HEK293 (cell line): ENCODE measurements around the gene NFE2L2.
"Not testable (repeated sequence)": the region's sequence is repeated elsewhere in the genome, so short reads cannot be mapped to it uniquely, and the experiment has no call there.

Experiments used
- CTCF ChIA-PET: fragments of 350-600 bp; formaldehyde crosslinking; extraction: SDS; loops from one replicate; lab custom pipeline; 2021; ENCODE audit warnings: antibody characterized with exemption; lab: Yijun Ruan, JAX
- POLR2A ChIA-PET: fragments of 300-600 bp; formaldehyde crosslinking; extraction: SDS; loops from one replicate; lab custom pipeline; 2020; ENCODE audit warnings: antibody characterized with exemption, inconsistent platforms; lab: Yijun Ruan, JAX
- H3K27ac ChIP-seq: fragments of 200-500 bp; sonication (Bioruptor generic); 2 replicates; pipeline ENCODE4 v1.5.1; 2014; ENCODE audit warnings: low read depth, low read length, control low read depth, inconsistent platforms; ENCODE audit errors: extremely low read depth
- H3K36me3 ChIP-seq, 2 experiments: fragments of 200-500 bp in 1 of 2; sonication (Bioruptor generic) in 1 of 2; 1 replicate in 1 of 2; 2 replicates in 1 of 2; pipeline ENCODE4 v1.5.1; 2014 to 2017; ENCODE audit warnings: inconsistent platforms in 2 of 2, low read length in 2 of 2; ENCODE audit not compliant: control insufficient read depth in 2 of 2, insufficient read depth in 1 of 2
- H3K4me1 ChIP-seq: fragments of 200-500 bp; sonication (Bioruptor generic); 2 replicates; pipeline ENCODE4 v1.5.1; 2014; ENCODE audit warnings: mild to moderate bottlenecking, low read length, inconsistent platforms; ENCODE audit not compliant: control insufficient read depth, insufficient read depth
- H3K4me3 ChIP-seq: 2 replicates; pipeline ENCODE4 v1.5.1; 2011; ENCODE audit warnings: low read depth, mild to moderate bottlenecking, control low read depth, low read length, moderate library complexity
- H3K9me3 ChIP-seq: fragments of 200-500 bp; sonication (Bioruptor generic); 2 replicates; pipeline ENCODE4 v1.5.1; 2014; ENCODE audit warnings: low read depth, low read length, inconsistent platforms; ENCODE audit not compliant: control insufficient read depth, insufficient read depth
- MZF1 ChIP-seq: fragments of 450-650 bp; formaldehyde crosslinking; IDR thresholded peaks from 2 replicates; pipeline ENCODE4 v1.5.1; 2017; ENCODE audit warnings: missing biosample characterization, missing genetic modification characterization, borderline replicate concordance
- OSR2 ChIP-seq: fragments of 450-650 bp; formaldehyde crosslinking; IDR thresholded peaks from 2 replicates; pipeline ENCODE4 v1.5.1; 2016; ENCODE audit warnings: missing biosample characterization, missing genetic modification characterization
- SCRT1 ChIP-seq: fragments of 450-650 bp; formaldehyde crosslinking; IDR thresholded peaks from 2 replicates; pipeline ENCODE4 v1.5.1; 2016; ENCODE audit warnings: missing biosample characterization, missing genetic modification characterization, borderline replicate concordance
- SP7 ChIP-seq: fragments of 450-650 bp; formaldehyde crosslinking; IDR thresholded peaks from 2 replicates; pipeline ENCODE4 v1.5.1; 2016; ENCODE audit warnings: missing biosample characterization, missing genetic modification characterization
- WT1 ChIP-seq: fragments of 450-650 bp; formaldehyde crosslinking; IDR thresholded peaks from 2 replicates; pipeline ENCODE4 v1.5.1; 2016; ENCODE audit warnings: missing biosample characterization, missing genetic modification characterization
- ZNF121 ChIP-seq: fragments of 450-650 bp; formaldehyde crosslinking; IDR thresholded peaks from 2 replicates; pipeline ENCODE4 v1.5.1; 2016; ENCODE audit warnings: missing biosample characterization, missing genetic modification characterization
- ZNF24 ChIP-seq: fragments of 450-650 bp; formaldehyde crosslinking; IDR thresholded peaks from 2 replicates; pipeline ENCODE4 v1.5.1; 2016; ENCODE audit warnings: missing biosample characterization, missing genetic modification characterization
- ZNF416 ChIP-seq: fragments of 450-650 bp; formaldehyde crosslinking; IDR thresholded peaks from 2 replicates; pipeline ENCODE4 v1.5.1; 2016; ENCODE audit warnings: missing biosample characterization, missing genetic modification characterization
- ZNF426 ChIP-seq: fragments of 450-650 bp; formaldehyde crosslinking; IDR thresholded peaks from 2 replicates; pipeline ENCODE4 v1.5.1; 2017; ENCODE audit warnings: missing biosample characterization, missing genetic modification characterization, mild to moderate bottlenecking, inconsistent platforms, moderate library complexity
- ZNF560 ChIP-seq: fragments of 450-650 bp; formaldehyde crosslinking; IDR thresholded peaks from 2 replicates; pipeline ENCODE4 v1.5.1; 2017; ENCODE audit warnings: missing biosample characterization, missing genetic modification characterization, borderline replicate concordance
- ZNF561 ChIP-seq: fragments of 450-650 bp; IDR thresholded peaks from 2 replicates; pipeline ENCODE4 v1.5.1; 2018; ENCODE audit warnings: missing biosample characterization, missing genetic modification characterization, borderline replicate concordance
- TF ChIP-seq, protein P1 (sequence below): fragments of 450-650 bp; formaldehyde crosslinking; IDR thresholded peaks from 2 replicates; pipeline ENCODE4 v1.5.1; 2016; ENCODE audit warnings: missing biosample characterization, missing genetic modification characterization
- TF ChIP-seq, protein P2 (sequence below): fragments of 450-650 bp; IDR thresholded peaks from 2 replicates; pipeline ENCODE4 v1.5.1; 2018; ENCODE audit warnings: missing biosample characterization, mild to moderate bottlenecking, missing genetic modification characterization
- TF ChIP-seq, protein P3 (sequence below): fragments of 450-650 bp; formaldehyde crosslinking; IDR thresholded peaks from 2 replicates; pipeline ENCODE4 v1.5.1; 2016; ENCODE audit warnings: missing biosample characterization, missing genetic modification characterization, borderline replicate concordance
- TF ChIP-seq, protein P4 (sequence below): fragments of 450-650 bp; formaldehyde crosslinking; IDR thresholded peaks from 2 replicates; pipeline ENCODE4 v1.5.1; 2016; ENCODE audit warnings: missing biosample characterization, missing genetic modification characterization
- TF ChIP-seq, protein P5 (sequence below): fragments of 450-650 bp; formaldehyde crosslinking; IDR thresholded peaks from 2 replicates; pipeline ENCODE4 v1.5.1; 2016; ENCODE audit warnings: missing biosample characterization, missing genetic modification characterization

NFE2L2 gene

DNA sequence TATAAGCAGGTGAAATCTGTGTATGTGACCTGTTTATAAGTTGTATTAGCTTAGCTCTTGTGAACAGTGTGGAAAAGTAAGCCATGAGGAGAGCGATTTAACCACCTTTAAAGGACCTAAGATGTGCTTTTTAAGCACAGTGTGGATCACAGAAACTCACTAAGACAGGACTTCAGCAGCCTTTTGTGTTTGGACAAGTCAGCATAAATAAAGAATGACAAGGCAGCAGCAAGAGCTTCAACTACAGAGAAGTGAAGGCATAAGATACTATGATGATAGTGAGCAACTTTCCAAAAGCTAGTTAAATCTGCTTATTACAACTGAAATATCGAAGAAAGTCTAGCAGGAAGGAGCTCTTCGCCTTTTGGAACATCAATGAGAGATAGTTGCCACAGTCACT is 43.0 kb downstream of the NFE2L2 start:
- no peak overlapping the region for H3K4me3 ChIP-seq
- peaks cover 44 to 63% of the 10 kb centered on the region in 2 experiments for H3K36me3 ChIP-seq
- no peak for TF ChIP-seq ZNF560
- no peak for TF ChIP-seq ZNF24 (tag by site-specific recombination)
- no peak for TF ChIP-seq MZF1 (tag by site-specific recombination)
- no peak for TF ChIP-seq SCRT1
- TF ChIP-seq, protein P1, sequence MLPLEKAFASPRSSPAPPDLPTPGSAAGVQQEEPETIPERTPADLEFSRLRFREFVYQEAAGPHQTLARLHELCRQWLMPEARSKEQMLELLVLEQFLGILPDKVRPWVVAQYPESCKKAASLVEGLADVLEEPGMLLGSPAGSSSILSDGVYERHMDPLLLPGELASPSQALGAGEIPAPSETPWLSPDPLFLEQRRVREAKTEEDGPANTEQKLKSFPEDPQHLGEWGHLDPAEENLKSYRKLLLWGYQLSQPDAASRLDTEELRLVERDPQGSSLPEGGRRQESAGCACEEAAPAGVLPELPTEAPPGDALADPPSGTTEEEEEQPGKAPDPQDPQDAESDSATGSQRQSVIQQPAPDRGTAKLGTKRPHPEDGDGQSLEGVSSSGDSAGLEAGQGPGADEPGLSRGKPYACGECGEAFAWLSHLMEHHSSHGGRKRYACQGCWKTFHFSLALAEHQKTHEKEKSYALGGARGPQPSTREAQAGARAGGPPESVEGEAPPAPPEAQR (tag by site-specific recombination): no peak
- TF ChIP-seq, protein P2, sequence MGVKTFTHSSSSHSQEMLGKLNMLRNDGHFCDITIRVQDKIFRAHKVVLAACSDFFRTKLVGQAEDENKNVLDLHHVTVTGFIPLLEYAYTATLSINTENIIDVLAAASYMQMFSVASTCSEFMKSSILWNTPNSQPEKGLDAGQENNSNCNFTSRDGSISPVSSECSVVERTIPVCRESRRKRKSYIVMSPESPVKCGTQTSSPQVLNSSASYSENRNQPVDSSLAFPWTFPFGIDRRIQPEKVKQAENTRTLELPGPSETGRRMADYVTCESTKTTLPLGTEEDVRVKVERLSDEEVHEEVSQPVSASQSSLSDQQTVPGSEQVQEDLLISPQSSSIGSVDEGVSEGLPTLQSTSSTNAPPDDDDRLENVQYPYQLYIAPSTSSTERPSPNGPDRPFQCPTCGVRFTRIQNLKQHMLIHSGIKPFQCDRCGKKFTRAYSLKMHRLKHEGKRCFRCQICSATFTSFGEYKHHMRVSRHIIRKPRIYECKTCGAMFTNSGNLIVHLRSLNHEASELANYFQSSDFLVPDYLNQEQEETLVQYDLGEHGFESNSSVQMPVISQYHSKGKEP (tag by site-specific recombination): no peak
- no peak for TF ChIP-seq ZNF416
- no peak for TF ChIP-seq ZNF121 (tag by site-specific recombination)
- TF ChIP-seq ZNF561 (tag by site-specific recombination): no peak
- TF ChIP-seq, protein P3, sequence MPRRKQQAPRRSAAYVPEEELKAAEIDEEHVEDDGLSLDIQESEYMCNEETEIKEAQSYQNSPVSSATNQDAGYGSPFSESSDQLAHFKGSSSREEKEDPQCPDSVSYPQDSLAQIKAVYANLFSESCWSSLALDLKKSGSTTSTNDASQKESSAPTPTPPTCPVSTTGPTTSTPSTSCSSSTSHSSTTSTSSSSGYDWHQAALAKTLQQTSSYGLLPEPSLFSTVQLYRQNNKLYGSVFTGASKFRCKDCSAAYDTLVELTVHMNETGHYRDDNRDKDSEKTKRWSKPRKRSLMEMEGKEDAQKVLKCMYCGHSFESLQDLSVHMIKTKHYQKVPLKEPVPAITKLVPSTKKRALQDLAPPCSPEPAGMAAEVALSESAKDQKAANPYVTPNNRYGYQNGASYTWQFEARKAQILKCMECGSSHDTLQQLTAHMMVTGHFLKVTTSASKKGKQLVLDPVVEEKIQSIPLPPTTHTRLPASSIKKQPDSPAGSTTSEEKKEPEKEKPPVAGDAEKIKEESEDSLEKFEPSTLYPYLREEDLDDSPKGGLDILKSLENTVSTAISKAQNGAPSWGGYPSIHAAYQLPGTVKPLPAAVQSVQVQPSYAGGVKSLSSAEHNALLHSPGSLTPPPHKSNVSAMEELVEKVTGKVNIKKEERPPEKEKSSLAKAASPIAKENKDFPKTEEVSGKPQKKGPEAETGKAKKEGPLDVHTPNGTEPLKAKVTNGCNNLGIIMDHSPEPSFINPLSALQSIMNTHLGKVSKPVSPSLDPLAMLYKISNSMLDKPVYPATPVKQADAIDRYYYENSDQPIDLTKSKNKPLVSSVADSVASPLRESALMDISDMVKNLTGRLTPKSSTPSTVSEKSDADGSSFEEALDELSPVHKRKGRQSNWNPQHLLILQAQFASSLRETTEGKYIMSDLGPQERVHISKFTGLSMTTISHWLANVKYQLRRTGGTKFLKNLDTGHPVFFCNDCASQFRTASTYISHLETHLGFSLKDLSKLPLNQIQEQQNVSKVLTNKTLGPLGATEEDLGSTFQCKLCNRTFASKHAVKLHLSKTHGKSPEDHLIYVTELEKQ: no peak
- no peak for TF ChIP-seq WT1 (tag by site-specific recombination)
- TF ChIP-seq SP7 (tag by site-specific recombination): no peak
- TF ChIP-seq OSR2: no peak
- TF ChIP-seq, protein P4, sequence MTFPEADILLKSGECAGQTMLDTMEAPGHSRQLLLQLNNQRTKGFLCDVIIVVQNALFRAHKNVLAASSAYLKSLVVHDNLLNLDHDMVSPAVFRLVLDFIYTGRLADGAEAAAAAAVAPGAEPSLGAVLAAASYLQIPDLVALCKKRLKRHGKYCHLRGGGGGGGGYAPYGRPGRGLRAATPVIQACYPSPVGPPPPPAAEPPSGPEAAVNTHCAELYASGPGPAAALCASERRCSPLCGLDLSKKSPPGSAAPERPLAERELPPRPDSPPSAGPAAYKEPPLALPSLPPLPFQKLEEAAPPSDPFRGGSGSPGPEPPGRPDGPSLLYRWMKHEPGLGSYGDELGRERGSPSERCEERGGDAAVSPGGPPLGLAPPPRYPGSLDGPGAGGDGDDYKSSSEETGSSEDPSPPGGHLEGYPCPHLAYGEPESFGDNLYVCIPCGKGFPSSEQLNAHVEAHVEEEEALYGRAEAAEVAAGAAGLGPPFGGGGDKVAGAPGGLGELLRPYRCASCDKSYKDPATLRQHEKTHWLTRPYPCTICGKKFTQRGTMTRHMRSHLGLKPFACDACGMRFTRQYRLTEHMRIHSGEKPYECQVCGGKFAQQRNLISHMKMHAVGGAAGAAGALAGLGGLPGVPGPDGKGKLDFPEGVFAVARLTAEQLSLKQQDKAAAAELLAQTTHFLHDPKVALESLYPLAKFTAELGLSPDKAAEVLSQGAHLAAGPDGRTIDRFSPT (tag by site-specific recombination): no peak
- no peak for TF ChIP-seq ZNF426
- TF ChIP-seq, protein P5, sequence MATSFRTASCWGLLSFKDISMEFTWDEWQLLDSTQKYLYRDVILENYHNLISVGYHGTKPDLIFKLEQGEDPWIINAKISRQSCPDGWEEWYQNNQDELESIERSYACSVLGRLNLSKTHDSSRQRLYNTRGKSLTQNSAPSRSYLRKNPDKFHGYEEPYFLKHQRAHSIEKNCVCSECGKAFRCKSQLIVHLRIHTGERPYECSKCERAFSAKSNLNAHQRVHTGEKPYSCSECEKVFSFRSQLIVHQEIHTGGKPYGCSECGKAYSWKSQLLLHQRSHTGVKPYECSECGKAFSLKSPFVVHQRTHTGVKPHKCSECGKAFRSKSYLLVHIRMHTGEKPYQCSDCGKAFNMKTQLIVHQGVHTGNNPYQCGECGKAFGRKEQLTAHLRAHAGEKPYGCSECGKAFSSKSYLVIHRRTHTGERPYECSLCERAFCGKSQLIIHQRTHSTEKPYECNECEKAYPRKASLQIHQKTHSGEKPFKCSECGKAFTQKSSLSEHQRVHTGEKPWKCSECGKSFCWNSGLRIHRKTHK (tag by site-specific recombination): no peak
- TF ChIP-seq, all 188 proteins: peak for 0
- H3K27ac ChIP-seq: no peak overlapping the region
- ChIA-PET POLR2A (interaction anchor here (0.6 kb wide), 1 partner anchor 35 kb away, joined by 4 read pairs; no protein-coding TSS in a partner anchor), CTCF (interaction anchor here (0.7 to 1.6 kb wide), 3 partner anchors 23 to 169 kb away, joined by 3 to 10 read pairs (median 3); no protein-coding TSS in a partner anchor)
- H3K9me3 ChIP-seq: no peaks in the 10 kb centered on the region
- no peaks in the 10 kb centered on the region for H3K4me1 ChIP-seq

DNA sequence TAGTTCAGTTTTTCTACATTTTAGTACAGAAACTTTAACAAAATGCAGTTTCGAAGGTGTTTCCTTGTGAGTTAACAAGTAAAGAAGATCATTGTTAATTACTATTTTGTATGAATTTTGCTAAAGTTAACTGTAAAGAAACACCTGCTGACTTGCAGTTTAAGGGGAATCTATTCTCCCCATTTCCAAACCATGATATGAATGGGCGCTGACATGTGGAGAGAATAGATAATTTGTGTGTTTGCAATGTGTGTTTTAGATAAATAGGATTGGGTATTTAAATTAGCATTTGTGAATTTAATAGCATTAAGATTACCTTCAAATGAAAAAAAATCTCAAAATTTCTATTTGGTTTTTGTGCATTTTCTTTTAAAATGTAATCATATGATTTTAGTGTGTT is 44.7 kb downstream of the NFE2L2 start:
- POLR2A ChIA-PET, H3K4me3 ChIP-seq, H3K4me1 ChIP-seq, H3K9me3 ChIP-seq, H3K27ac ChIP-seq: not testable (repeated sequence)
- H3K36me3 ChIP-seq: peaks cover 47 to 80% of the 10 kb centered on the region in 2 experiments
- CTCF ChIA-PET: interaction anchor here (0.7 kb wide), 1 partner anchor 1030 kb away, joined by 3 read pairs; no protein-coding TSS in a partner anchor
